Measurements from ENCODE around the gene CD163L1. TPM values are rescaled to one million over a fixed set of nuclear protein-coding genes. Genes with fewer than 3 reads are reported as not detected.

Gene CD163L1
- total RNA-seq, 1 experiment from 2014 or later = 0.11 TPM

- no peaks in the 10 kb centered on the region for H3K4me1 Mint-ChIP-seq (ENCODE audit: low read depth, unreplicated experiment)
- no peaks in the 10 kb centered on the region for H3K27me3 ChIP-seq (replicated peaks; ENCODE audit: control insufficient read depth, insufficient read depth, low read length)
- no peak for DNase-seq
- H3K9me3 ChIP-seq = no peaks in the 10 kb centered on the region
- POLR2A ChIA-PET = no interaction called here
- H3K9me3 Mint-ChIP-seq (ENCODE audit: unreplicated experiment) = no peaks in the 10 kb centered on the region
- no peak overlapping the region for H3K27ac Mint-ChIP-seq (ENCODE audit: unreplicated experiment)
- TF ChIP-seq CTCF (IDR thresholded peaks at IDR 0.05; ENCODE audit: insufficient read depth in 1 of 2, low read depth in 1 of 2, low read length in 1 of 2, severe bottlenecking in 1 of 2, unreplicated experiment in 1 of 2) = no peak
- peaks cover 22% of the 10 kb centered on the region for H3K27me3 Mint-ChIP-seq (ENCODE audit: insufficient read depth, unreplicated experiment)
- intact Hi-C loops (cut with micrococcal nuclease; ENCODE audit: unreplicated experiment) = no loop called here
- CTCF ChIA-PET = interaction anchor here (1.1 kb wide), 1 partner anchor 239 kb away, joined by 3 read pairs; no protein-coding TSS in a partner anchor
- no peak overlapping the region for H3K4me3 ChIP-seq (ENCODE audit: low read depth, low read length)
- no TSS peak for BruUV-seq (replicated peaks)
- H3K4me1 ChIP-seq = no peaks in the 10 kb centered on the region
- H3K36me3 ChIP-seq (ENCODE audit: control insufficient read depth, insufficient read depth, low read length) = no peaks in the 10 kb centered on the region
- no peaks in the 10 kb centered on the region for H3K36me3 Mint-ChIP-seq (ENCODE audit: insufficient read depth, unreplicated experiment)
- H3K4me3 Mint-ChIP-seq (ENCODE audit: unreplicated experiment) = no peak overlapping the region
Measured at GRCh38 chr12:7403466-7403865, 40.5 kb downstream of the CD163L1 start.

GRCh38 chr12:7399089-7399488 is 44.9 kb downstream of the CD163L1 start:
- H3K27ac Mint-ChIP-seq (ENCODE audit: unreplicated experiment) = no peak overlapping the region
- CTCF ChIA-PET = no interaction called here
- no peaks in the 10 kb centered on the region for H3K9me3 Mint-ChIP-seq (ENCODE audit: unreplicated experiment)
- no peaks in the 10 kb centered on the region for H3K36me3 Mint-ChIP-seq (ENCODE audit: insufficient read depth, unreplicated experiment)
- peaks cover 16% of the 10 kb centered on the region for H3K27me3 Mint-ChIP-seq (ENCODE audit: insufficient read depth, unreplicated experiment)
- no peaks in the 10 kb centered on the region for H3K9me3 ChIP-seq
- no peaks in the 10 kb centered on the region for H3K27me3 ChIP-seq (replicated peaks; ENCODE audit: control insufficient read depth, insufficient read depth, low read length)
- no peaks in the 10 kb centered on the region for H3K4me1 Mint-ChIP-seq (ENCODE audit: low read depth, unreplicated experiment)
- H3K4me1 ChIP-seq = no peaks in the 10 kb centered on the region
- no peak overlapping the region for H3K4me3 Mint-ChIP-seq (ENCODE audit: unreplicated experiment)
- H3K36me3 ChIP-seq (ENCODE audit: control insufficient read depth, insufficient read depth, low read length) = no peaks in the 10 kb centered on the region
- intact Hi-C loops (cut with micrococcal nuclease; ENCODE audit: unreplicated experiment) = no loop called here
- no peak for TF ChIP-seq CTCF (IDR thresholded peaks at IDR 0.05; ENCODE audit: insufficient read depth in 1 of 2, low read depth in 1 of 2, low read length in 1 of 2, severe bottlenecking in 1 of 2, unreplicated experiment in 1 of 2)
- no peak for DNase-seq
- POLR2A ChIA-PET = no interaction called here
- BruUV-seq (replicated peaks) = no TSS peak
- no peak overlapping the region for H3K4me3 ChIP-seq (ENCODE audit: low read depth, low read length)

GRCh38 chr12:7396418-7396817 is 47.5 kb downstream of the CD163L1 start:
- Histone ChIP-seq H3K27me3 (replicated peaks; ENCODE audit: control insufficient read depth, insufficient read depth, low read length) (no peaks in the 10 kb centered on the region), H3K4me3 (ENCODE audit: low read depth, low read length) (no peak overlapping the region), H3K36me3 (ENCODE audit: control insufficient read depth, insufficient read depth, low read length) (no peaks in the 10 kb centered on the region), H3K4me1 (no peaks in the 10 kb centered on the region), H3K9me3 (no peaks in the 10 kb centered on the region)
- H3K27ac Mint-ChIP-seq (ENCODE audit: unreplicated experiment) = no peak overlapping the region
- CTCF ChIA-PET = no interaction called here
- POLR2A ChIA-PET = no interaction called here
- intact Hi-C loops (cut with micrococcal nuclease; ENCODE audit: unreplicated experiment) = no loop called here
- no peaks in the 10 kb centered on the region for H3K36me3 Mint-ChIP-seq (ENCODE audit: insufficient read depth, unreplicated experiment)
- H3K4me1 Mint-ChIP-seq (ENCODE audit: low read depth, unreplicated experiment) = no peaks in the 10 kb centered on the region
- DNase-seq = no peak
- BruUV-seq (replicated peaks) = no TSS peak
- no peak for TF ChIP-seq CTCF (IDR thresholded peaks at IDR 0.05; ENCODE audit: insufficient read depth in 1 of 2, low read depth in 1 of 2, low read length in 1 of 2, severe bottlenecking in 1 of 2, unreplicated experiment in 1 of 2)
- H3K9me3 Mint-ChIP-seq (ENCODE audit: unreplicated experiment) = peaks cover 10% of the 10 kb centered on the region
- no peak overlapping the region for H3K4me3 Mint-ChIP-seq (ENCODE audit: unreplicated experiment)
- H3K27me3 Mint-ChIP-seq (ENCODE audit: insufficient read depth, unreplicated experiment) = peaks cover 24% of the 10 kb centered on the region

Data from Caco-2 (cell line).